GM10266 (cell line): Measurements from ENCODE around the gene SHTN1.

Experiments used
- DNase-seq: peaks from one replicate; pipeline ENCODE4 v3.0.0; 2012; ENCODE audit errors: extremely low spot score
- TF ChIP-seq, protein P1 (sequence below): IDR thresholded peaks from 2 replicates; pipeline ENCODE4 v1.5.1; 2012; ENCODE audit warnings: mild to moderate bottlenecking, low read depth; ENCODE audit not compliant: control insufficient read depth, insufficient read depth; ENCODE audit errors: missing control alignments

Gene SHTN1

DNA sequence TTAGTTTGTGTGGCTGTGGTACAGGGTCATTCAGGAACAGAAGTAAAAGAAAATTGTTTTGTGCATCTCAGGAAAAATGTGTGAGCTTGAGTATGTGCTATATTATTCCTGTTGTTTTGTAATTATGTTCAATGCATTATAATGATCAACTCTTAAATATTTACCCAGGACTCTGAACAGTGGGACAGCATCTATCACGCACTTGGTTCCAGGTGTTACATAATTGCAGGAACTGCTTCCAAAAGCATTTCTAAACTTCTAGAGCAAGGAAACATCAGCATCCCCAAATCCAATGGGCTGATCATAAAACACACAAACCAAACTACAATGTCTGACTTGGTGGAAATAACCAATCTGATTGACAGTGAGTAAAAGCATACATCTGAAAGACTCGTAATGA, 129.1 kb downstream of the SHTN1 start:
- no peak for DNase-seq
- TF ChIP-seq, protein P1, sequence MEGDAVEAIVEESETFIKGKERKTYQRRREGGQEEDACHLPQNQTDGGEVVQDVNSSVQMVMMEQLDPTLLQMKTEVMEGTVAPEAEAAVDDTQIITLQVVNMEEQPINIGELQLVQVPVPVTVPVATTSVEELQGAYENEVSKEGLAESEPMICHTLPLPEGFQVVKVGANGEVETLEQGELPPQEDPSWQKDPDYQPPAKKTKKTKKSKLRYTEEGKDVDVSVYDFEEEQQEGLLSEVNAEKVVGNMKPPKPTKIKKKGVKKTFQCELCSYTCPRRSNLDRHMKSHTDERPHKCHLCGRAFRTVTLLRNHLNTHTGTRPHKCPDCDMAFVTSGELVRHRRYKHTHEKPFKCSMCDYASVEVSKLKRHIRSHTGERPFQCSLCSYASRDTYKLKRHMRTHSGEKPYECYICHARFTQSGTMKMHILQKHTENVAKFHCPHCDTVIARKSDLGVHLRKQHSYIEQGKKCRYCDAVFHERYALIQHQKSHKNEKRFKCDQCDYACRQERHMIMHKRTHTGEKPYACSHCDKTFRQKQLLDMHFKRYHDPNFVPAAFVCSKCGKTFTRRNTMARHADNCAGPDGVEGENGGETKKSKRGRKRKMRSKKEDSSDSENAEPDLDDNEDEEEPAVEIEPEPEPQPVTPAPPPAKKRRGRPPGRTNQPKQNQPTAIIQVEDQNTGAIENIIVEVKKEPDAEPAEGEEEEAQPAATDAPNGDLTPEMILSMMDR = no peak

DNA sequence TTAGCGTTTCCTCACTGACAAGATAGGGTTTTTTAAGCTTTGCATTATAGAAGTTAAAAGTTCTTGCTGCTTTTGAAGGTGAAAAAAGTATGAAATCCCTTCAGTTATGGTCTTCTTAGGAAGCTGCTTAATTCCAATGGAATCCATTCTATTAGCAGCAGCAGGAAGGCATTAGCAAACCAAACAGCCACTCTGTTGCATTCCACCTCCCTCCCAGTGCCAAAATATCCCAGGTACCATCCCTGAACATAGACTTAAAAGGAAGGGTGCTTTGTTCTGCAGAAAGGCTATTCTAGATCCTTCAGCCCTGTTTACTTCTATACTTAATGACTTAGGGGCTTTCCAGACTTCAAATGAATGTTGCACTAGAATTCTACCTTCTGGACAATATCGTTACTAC, 131.9 kb downstream of the SHTN1 start:
- no peak for DNase-seq
- TF ChIP-seq, protein P1 = no peak

DNA sequence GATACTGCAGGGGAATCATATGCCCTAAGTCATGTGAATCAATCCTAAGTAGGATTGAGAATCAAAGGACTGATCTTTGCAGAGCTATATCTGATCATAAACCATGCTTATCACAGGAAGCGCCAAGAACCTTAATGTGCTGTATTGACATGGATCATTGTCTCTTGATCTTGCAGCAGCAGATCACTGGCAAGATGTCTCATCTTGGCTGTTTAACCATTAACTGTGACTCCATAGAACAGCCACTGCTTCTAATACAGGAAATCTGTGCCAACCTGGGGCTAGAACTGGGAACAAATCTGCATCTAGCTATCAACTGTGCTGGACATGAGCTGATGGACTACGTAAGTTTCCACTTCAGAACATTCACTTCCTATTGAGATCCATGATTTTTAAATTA, 134.0 kb downstream of the SHTN1 start:
- TF ChIP-seq, protein P1 = no peak
- no peak for DNase-seq

DNA sequence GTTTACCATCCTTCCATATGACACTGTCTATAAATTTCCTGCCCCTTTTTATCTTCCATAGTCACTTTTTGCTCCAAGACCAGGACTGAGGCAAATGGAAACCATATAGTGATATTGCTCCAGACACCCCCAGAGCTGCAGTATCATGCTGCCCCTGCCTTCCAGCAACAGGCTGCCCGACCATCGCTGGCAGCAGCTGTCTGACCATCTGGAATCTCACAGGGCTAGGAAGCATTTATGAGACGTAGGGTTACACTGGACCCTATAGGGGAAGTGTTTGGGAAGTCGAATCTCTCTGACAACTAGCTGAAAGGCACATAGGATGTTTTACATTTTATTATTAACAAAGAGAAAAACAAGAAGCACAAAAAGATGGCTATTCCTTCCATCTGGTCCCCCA, 136.3 kb downstream of the SHTN1 start:
- TF ChIP-seq, protein P1 = no peak
- no peak for DNase-seq

DNA sequence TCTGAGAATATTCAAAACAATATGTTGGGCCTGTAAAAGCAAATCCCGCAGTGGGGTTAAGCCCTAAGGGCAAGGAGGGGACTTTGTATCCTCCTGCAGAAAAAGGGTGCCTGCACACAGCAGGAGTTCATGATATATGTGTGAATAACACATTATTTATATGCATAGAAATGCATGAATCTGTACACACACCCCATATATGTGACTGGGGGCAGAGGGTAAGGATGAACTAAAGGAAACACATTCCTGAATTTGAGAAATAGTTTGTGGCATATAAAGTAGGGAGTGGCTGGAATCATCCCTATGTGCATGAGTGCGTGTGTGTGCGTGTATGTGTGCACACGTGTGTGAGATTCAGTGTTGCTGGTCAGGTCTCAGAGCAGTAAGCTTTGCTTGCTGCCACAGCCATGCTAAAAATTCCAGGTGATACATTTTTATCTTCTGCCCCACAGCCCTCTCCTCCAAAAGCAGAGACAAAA, 136.8 kb downstream of the SHTN1 start:
- TF ChIP-seq, protein P1 = no peak
- DNase-seq = no peak

DNA sequence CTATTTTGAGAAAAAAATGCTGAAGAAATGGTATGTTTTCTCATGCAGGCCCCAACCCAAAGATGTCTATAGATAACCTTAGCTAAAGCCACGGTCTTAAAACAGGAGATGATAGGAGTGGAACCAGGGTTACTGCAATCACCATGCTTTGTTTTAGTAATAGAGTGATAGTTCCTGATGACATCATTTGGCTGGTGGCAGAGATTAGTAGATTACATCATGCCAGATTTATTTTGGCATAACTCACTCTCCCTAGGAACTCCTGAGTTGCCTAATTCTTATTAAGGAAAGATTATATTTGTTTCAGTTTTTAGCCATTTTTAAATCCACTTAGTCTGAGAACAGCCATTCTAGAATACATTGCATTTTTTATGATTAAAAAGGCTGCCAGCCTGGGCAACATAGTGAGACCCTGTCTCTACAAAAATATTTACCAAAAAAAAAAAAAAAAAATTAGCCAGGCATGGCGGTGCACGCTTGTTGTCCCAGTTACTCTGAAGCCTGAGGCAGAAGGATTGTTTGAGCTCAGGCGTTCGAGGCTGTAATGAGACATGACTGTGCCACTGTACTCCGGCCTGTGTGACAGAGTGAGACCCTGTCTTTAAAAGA, 137.9 kb downstream of the SHTN1 start:
- no peak for DNase-seq
- TF ChIP-seq, protein P1 = no peak

DNA sequence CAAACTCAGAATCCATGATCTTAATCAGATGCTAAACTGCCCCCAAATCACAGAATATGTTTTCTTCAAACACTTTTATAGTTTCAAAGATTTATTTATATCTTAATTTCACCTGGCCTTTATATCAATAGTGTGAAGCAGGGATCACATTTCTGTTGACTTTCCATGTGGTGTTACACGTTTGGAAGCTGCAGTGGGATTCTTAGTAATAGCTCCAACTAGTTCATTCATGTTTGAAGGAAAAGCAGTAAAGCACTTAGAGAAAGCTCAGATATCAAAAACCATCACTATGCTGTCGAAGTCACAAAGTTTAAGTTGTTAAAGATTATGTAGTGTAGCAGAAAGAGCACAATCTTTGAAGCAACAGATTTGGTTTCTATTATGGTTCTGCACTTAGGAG, 138.9 kb downstream of the SHTN1 start:
- TF ChIP-seq, protein P1 = no peak

More for the DNA sequence above, 138.9 kb downstream of the SHTN1 start:
- DNase-seq = no peak
